ENCODE results near the gene TMEM182. TPM values are rescaled to one million over a fixed set of nuclear protein-coding genes. Genes with fewer than 3 reads are reported as not detected.

Gene TMEM182
- total RNA-seq, 2 donors from 2014 or later, result 75.4 to 212 TPM

DNA sequence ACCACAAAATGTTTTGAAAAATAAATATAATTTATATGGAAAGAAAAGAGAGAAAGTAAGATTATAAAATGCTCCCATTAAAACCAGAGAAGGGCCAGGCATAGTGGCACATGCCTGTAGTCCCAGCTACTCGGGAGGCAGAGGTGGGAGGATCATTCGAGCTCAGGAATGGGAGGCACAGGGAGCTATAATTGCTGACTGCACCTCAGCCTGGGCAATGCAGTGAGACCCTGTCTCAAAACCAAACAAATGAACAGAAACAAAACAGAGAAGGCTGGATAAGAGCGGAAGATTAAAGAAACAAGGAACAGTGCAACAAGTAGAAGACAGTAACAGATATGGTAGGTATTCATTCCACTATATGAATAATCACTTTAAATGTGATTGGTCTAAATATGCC lies 18.6 kb upstream of the TMEM182 start:
- H3K9me3 ChIP-seq, result no peaks in the 10 kb centered on the region
- H3K36me3 ChIP-seq, result no peaks in the 10 kb centered on the region
- no peak overlapping the region for H3K4me3 ChIP-seq
- no peak overlapping the region for H3K27ac ChIP-seq
- H3K4me1 ChIP-seq, result no peaks in the 10 kb centered on the region
- TF ChIP-seq, protein P1, sequence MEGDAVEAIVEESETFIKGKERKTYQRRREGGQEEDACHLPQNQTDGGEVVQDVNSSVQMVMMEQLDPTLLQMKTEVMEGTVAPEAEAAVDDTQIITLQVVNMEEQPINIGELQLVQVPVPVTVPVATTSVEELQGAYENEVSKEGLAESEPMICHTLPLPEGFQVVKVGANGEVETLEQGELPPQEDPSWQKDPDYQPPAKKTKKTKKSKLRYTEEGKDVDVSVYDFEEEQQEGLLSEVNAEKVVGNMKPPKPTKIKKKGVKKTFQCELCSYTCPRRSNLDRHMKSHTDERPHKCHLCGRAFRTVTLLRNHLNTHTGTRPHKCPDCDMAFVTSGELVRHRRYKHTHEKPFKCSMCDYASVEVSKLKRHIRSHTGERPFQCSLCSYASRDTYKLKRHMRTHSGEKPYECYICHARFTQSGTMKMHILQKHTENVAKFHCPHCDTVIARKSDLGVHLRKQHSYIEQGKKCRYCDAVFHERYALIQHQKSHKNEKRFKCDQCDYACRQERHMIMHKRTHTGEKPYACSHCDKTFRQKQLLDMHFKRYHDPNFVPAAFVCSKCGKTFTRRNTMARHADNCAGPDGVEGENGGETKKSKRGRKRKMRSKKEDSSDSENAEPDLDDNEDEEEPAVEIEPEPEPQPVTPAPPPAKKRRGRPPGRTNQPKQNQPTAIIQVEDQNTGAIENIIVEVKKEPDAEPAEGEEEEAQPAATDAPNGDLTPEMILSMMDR (IDR thresholded peaks at IDR 0.05), result no peak
- no peaks in the 10 kb centered on the region for H3K27me3 ChIP-seq
- DNase-seq (ENCODE audit: low spot score), result no peak

DNA sequence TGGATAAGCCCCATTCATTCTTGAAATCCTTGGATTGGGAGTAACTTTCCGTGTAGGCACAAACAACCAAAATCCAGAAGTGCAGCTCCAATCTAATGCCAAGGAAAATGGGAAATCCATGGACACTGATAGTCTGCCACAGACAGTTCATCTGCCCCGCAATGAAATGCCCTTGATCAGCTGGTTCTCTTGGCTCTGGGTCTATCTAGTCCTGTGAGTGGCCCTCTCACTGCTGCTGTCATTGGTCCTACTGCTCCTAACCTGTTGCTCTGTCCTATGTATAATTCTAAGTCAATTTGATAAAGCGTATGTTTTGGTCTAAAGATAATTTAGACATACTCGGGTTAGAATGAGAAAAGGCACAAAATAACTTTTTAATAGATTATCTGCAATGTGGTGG lies 13.7 kb upstream of the TMEM182 start:
- no peak overlapping the region for H3K27ac ChIP-seq
- DNase-seq (ENCODE audit: low spot score), result no peak
- no peaks in the 10 kb centered on the region for H3K36me3 ChIP-seq
- no peak overlapping the region for H3K4me3 ChIP-seq
- H3K27me3 ChIP-seq, result no peaks in the 10 kb centered on the region
- TF ChIP-seq, protein P1 (IDR thresholded peaks at IDR 0.05), result no peak
- peaks cover 0 to 2% of the 10 kb centered on the region in 2 donors for H3K4me1 ChIP-seq
- H3K9me3 ChIP-seq, result no peaks in the 10 kb centered on the region

DNA sequence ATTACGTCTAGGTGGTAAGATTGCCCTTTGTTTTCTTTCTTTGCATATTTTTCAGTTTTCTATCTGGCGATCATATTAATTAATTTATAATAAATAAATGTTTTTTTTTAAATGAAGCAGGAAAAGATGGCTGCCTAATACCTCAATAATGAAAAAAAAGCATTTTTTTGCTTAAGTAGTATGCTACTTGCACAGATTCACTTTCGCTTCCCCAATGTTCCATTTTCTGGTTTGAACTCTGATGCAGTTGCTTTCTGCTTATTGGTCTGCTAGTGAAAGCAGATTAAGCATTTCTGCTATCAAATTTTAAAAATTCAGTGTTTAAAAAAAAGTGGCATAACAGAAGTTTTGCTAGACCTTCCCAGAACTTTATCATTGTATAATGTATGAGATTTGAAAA lies 11.9 kb upstream of the TMEM182 start:
- Histone ChIP-seq H3K36me3 (no peaks in the 10 kb centered on the region), H3K9me3 (no peaks in the 10 kb centered on the region), H3K27ac (no peak overlapping the region), H3K27me3 (no peaks in the 10 kb centered on the region), H3K4me3 (no peak overlapping the region), H3K4me1 (peaks cover 0 to 5% of the 10 kb centered on the region in 2 donors)
- TF ChIP-seq, protein P1 (IDR thresholded peaks at IDR 0.05), result no peak
- no peak for DNase-seq (ENCODE audit: low spot score)

DNA sequence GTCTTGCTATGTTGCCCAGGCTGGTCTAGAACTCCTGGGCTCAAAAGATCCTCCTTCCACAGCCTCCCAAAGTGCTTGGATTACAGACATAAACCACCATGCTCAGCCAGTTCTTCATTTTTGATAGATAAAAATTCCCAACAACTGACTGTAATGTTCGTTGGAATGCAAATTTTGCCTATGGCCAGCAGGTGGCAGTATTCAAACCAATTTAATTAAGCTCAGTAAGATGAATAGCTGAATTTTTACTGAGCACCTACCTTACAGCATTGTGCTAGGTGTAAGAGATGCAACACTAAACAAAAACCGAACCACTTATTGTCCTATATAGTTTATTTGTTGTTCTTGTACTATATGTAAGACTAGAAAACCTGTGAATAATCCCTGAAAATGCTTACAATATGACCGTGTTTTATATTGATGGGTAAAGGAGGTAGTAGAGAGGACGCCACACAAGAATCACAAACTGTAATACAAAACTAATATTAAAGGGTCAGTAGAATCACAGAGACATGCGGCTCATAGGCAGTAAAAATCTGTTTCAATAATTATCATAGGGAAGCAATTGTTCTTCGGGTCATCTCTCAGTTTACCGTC lies 8.2 kb upstream of the TMEM182 start:
- no peak for DNase-seq (ENCODE audit: low spot score)
- TF ChIP-seq, protein P1 (IDR thresholded peaks at IDR 0.05), result peak; percentile 61 to 85

DNA sequence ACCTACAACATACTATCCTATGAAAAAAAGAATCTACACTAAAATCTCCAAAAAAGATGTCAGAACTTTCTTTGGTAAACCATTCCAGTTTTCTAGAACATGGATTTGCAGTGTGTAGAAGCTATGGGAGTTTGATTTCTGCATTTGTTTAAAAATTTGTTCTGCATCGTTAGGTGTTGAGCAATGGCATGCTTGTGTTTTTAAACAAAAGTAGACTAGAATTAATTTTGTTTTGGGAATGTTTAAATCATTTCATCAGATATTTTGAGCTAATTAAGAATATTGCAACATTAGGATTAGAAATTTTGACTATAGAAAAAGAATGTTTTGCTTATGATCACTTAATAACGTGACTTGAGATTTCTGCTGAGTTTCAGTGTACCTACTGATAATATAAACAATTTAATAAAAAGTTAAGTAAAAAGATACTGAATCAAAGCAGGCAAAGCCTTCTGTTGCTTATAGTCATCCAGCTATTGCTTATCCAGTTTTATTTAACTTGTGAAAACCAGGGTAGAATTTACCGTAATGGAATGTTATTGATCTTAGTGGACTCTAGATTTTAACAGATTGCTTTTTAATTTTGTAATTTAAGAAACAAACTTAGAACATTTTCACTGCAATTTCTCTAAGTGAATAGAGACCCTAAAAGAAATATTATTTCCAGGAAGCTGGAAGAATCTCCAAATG lies 7.2 kb upstream of the TMEM182 start:
- peaks cover 0 to 13% of the 10 kb centered on the region in 2 donors for H3K4me1 ChIP-seq
- TF ChIP-seq, protein P1 (IDR thresholded peaks at IDR 0.05), result no peak
- no peaks in the 10 kb centered on the region for H3K36me3 ChIP-seq
- H3K27ac ChIP-seq, result peak overlapping the region in 1 of 2 donors; percentile 30
- no peak for DNase-seq (ENCODE audit: low spot score)
- no peak overlapping the region for H3K4me3 ChIP-seq
- H3K27me3 ChIP-seq, result no peaks in the 10 kb centered on the region
- no peaks in the 10 kb centered on the region for H3K9me3 ChIP-seq

More for the DNA sequence above, 8.2 kb upstream of the TMEM182 start:
- H3K4me1 ChIP-seq, result peaks cover 0 to 10% of the 10 kb centered on the region in 2 donors
- no peaks in the 10 kb centered on the region for H3K36me3 ChIP-seq
- H3K27me3 ChIP-seq, result no peaks in the 10 kb centered on the region
- no peaks in the 10 kb centered on the region for H3K9me3 ChIP-seq
- H3K27ac ChIP-seq, result no peak overlapping the region
- H3K4me3 ChIP-seq, result no peak overlapping the region

All from right atrium auricular region (tissue), 2 donors.